Loucy (cell line): ENCODE measurements around the gene TGM2.

Experiments used
- H2AFZ ChIP-seq: fragments of 200-600 bp; sonication (generic); 2 replicates; pipeline ENCODE4 v1.6.0; 2016; ENCODE audit warnings: antibody characterized with exemption, mild to moderate bottlenecking, low read length, moderate library complexity
- H3F3A ChIP-seq: fragments of 200-600 bp; 2 replicates; pipeline ENCODE4 v1.6.0; 2016; ENCODE audit warnings: antibody characterized with exemption, low read depth, mild to moderate bottlenecking
- H3K27me3 ChIP-seq: fragments of 200-600 bp; sonication (generic); 2 replicates; pipeline ENCODE4 v1.6.1; 2014; ENCODE audit warnings: low read length, mild to moderate bottlenecking; ENCODE audit not compliant: insufficient read depth, poor library complexity, severe bottlenecking
- H3K36me3 ChIP-seq: fragments of 200-600 bp; sonication (generic); 2 replicates; pipeline ENCODE4 v1.6.1; 2016; ENCODE audit warnings: low read length; ENCODE audit not compliant: insufficient read depth
- H3K4me1 ChIP-seq: fragments of 200-600 bp; sonication (generic); 2 replicates; pipeline ENCODE4 v1.5.1; 2014; ENCODE audit warnings: low read length, mild to moderate bottlenecking; ENCODE audit not compliant: insufficient read depth, poor library complexity, severe bottlenecking
- H3K4me2 ChIP-seq: fragments of 200-600 bp; sonication (generic); 2 replicates; pipeline ENCODE4 v1.6.0; 2014; ENCODE audit warnings: antibody characterized with exemption, low read length, low read depth, mild to moderate bottlenecking; ENCODE audit not compliant: poor library complexity, severe bottlenecking
- H3K4me3 ChIP-seq: fragments of 200-600 bp; sonication (generic); 2 replicates; pipeline ENCODE4 v1.5.1; 2014; ENCODE audit warnings: low read length, mild to moderate bottlenecking, mixed read lengths; ENCODE audit not compliant: poor library complexity, severe bottlenecking
- H3K79me2 ChIP-seq: fragments of 200-600 bp; sonication (generic); 2 replicates; pipeline ENCODE4 v1.6.1; 2014; ENCODE audit warnings: low read length; ENCODE audit not compliant: insufficient read depth
- H3K9ac ChIP-seq: fragments of 200-600 bp; sonication (generic); 2 replicates; pipeline ENCODE4 v1.6.0; 2014; ENCODE audit warnings: mild to moderate bottlenecking, low read depth, low read length, moderate library complexity; ENCODE audit not compliant: poor library complexity, severe bottlenecking
- H3K9me2 ChIP-seq: fragments of 200-600 bp; sonication (generic); replicated peaks from 2 replicates; pipeline ENCODE4 v1.6.1; 2016; ENCODE audit warnings: low read depth, low read length, mixed read lengths
- H3K9me3 ChIP-seq: fragments of 200-600 bp; sonication (generic); 2 replicates; pipeline ENCODE4 v1.6.1; 2014; ENCODE audit warnings: mild to moderate bottlenecking, antibody characterized with exemption, low read length, low read depth; ENCODE audit not compliant: insufficient read depth
- H4K20me1 ChIP-seq: fragments of 200-600 bp; sonication (generic); 2 replicates; pipeline ENCODE4 v1.6.0; 2014; ENCODE audit warnings: antibody characterized with exemption, low read length, mild to moderate bottlenecking; ENCODE audit not compliant: insufficient read depth, poor library complexity, severe bottlenecking
- CTCF ChIP-seq: fragments of 200-600 bp; sonication (generic); conservative IDR thresholded peaks from 2 replicates; pipeline ENCODE4 v1.5.1; 2014; ENCODE audit warnings: mild to moderate bottlenecking, antibody characterized with exemption, low read length
- EZH2phosphoT487 ChIP-seq: fragments of 200-600 bp; IDR thresholded peaks from 2 replicates; pipeline ENCODE4 v1.6.1; 2018; ENCODE audit warnings: antibody characterized with exemption, mild to moderate bottlenecking, moderate library complexity, borderline replicate concordance

TGM2 gene

DNA sequence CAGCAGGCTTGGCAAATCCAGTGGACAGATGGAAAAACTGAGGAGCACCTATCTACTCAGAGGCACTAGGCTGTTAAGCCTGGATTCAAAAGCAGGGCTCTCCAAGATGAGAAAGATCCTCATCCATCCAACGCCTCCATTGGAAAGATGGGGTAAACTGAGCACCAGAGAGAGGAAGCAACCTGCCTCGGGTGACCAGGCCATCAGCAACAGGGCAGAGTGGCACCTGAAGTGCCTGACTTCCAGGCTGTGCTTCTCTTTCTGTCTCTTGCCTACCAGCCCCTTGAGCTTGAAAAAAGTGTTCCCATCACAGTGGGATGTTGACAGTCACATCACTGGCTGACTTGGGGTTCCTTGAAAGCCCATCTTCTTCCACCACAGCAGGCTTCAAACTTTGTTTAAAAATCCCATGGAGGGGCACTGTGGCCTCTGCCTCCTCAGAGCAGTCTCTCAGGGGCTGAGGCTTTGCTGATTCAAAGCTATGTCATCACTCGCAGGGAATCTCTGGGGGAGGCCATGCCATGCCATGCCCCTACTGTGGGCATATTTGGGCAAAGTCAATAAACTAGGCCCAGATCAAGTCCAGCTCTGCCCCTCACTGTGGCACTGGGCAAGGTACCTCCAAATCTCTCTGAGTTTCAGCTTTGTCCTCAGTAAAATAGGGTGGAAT lies 44.8 kb upstream of the TGM2 start:
- Histone ChIP-seq H3K9me3 (no peaks in the 10 kb centered on the region), H3F3A (no peaks in the 10 kb centered on the region), H3K36me3 (no peaks in the 10 kb centered on the region), H2AFZ (no peak overlapping the region), H3K4me1 (no peaks in the 10 kb centered on the region), H3K9ac (no peak overlapping the region), H3K79me2 (no peaks in the 10 kb centered on the region), H3K4me3 (no peak overlapping the region), H3K9me2 (no peaks in the 10 kb centered on the region), H3K27me3 (no peaks in the 10 kb centered on the region), H4K20me1 (no peaks in the 10 kb centered on the region), H3K4me2 (no peak overlapping the region)
- TF ChIP-seq CTCF: no peak
- TF ChIP-seq EZH2phosphoT487: no peak

GRCh38 chr20:38209054-38209675 lies 44.1 kb upstream of the TGM2 start:
- no peak for TF ChIP-seq EZH2phosphoT487
- no peak for TF ChIP-seq CTCF
- Histone ChIP-seq H3K27me3 (no peaks in the 10 kb centered on the region), H3K79me2 (no peaks in the 10 kb centered on the region), H4K20me1 (no peaks in the 10 kb centered on the region), H3K4me2 (no peak overlapping the region), H3K4me3 (no peak overlapping the region), H3F3A (no peaks in the 10 kb centered on the region), H3K36me3 (no peaks in the 10 kb centered on the region), H3K9me2 (no peaks in the 10 kb centered on the region), H3K4me1 (no peaks in the 10 kb centered on the region), H2AFZ (no peak overlapping the region), H3K9ac (no peak overlapping the region), H3K9me3 (no peaks in the 10 kb centered on the region)

- H3K9me3 ChIP-seq: no peaks in the 10 kb centered on the region
- H3K79me2 ChIP-seq: no peaks in the 10 kb centered on the region
- H3K36me3 ChIP-seq: no peaks in the 10 kb centered on the region
- no peak overlapping the region for H2AFZ ChIP-seq
- no peak overlapping the region for H3K9ac ChIP-seq
- no peak overlapping the region for H3K4me2 ChIP-seq
- no peaks in the 10 kb centered on the region for H4K20me1 ChIP-seq
- no peaks in the 10 kb centered on the region for H3F3A ChIP-seq
- H3K4me1 ChIP-seq: no peaks in the 10 kb centered on the region
- no peaks in the 10 kb centered on the region for H3K27me3 ChIP-seq
- no peaks in the 10 kb centered on the region for H3K9me2 ChIP-seq
- no peak overlapping the region for H3K4me3 ChIP-seq
- TF ChIP-seq EZH2phosphoT487 (no peak), CTCF (no peak)
Observed at GRCh38 chr20:38208523-38208922, 43.5 kb upstream of the TGM2 start.
